ENCODE data around the gene SLC1A2.

Gene SLC1A2

GRCh38 chr11:35324183-35324886 lies 95.0 kb downstream of the SLC1A2 start:
- peaks cover 9% of the 10 kb centered on the region for H3K4me1 ChIP-seq (ENCODE audit: control insufficient read depth, insufficient read depth, low read length)
- no peaks in the 10 kb centered on the region for H3K27me3 ChIP-seq (ENCODE audit: control insufficient read depth, insufficient read depth, low read length)
- H3K9me3 ChIP-seq (ENCODE audit: control insufficient read depth, low read length), result no peaks in the 10 kb centered on the region
- no peaks in the 10 kb centered on the region for H3K36me3 ChIP-seq (ENCODE audit: control insufficient read depth, insufficient read depth, low read length)
- H3K9ac ChIP-seq (ENCODE audit: low read length), result no peak overlapping the region
- H3K4me3 ChIP-seq (ENCODE audit: low read length), result no peak overlapping the region

GRCh38 chr11:35323076-35323868 lies 96.1 kb downstream of the SLC1A2 start:
- no peak overlapping the region for H3K9ac ChIP-seq (ENCODE audit: low read length)
- peaks cover 9% of the 10 kb centered on the region for H3K4me1 ChIP-seq (ENCODE audit: control insufficient read depth, insufficient read depth, low read length)

GRCh38 chr11:35322318-35322979 lies 96.9 kb downstream of the SLC1A2 start:
- Histone ChIP-seq H3K9me3 (ENCODE audit: control insufficient read depth, low read length) (no peaks in the 10 kb centered on the region), H3K4me1 (ENCODE audit: control insufficient read depth, insufficient read depth, low read length) (peaks cover 9% of the 10 kb centered on the region), H3K27me3 (ENCODE audit: control insufficient read depth, insufficient read depth, low read length) (no peaks in the 10 kb centered on the region), H3K9ac (ENCODE audit: low read length) (no peak overlapping the region), H3K4me3 (ENCODE audit: low read length) (no peak overlapping the region), H3K36me3 (ENCODE audit: control insufficient read depth, insufficient read depth, low read length) (no peaks in the 10 kb centered on the region)

More at GRCh38 chr11:35323076-35323868, 96.1 kb downstream of the SLC1A2 start:
- H3K4me3 ChIP-seq (ENCODE audit: low read length), result no peak overlapping the region
- no peaks in the 10 kb centered on the region for H3K27me3 ChIP-seq (ENCODE audit: control insufficient read depth, insufficient read depth, low read length)
- H3K36me3 ChIP-seq (ENCODE audit: control insufficient read depth, insufficient read depth, low read length), result no peaks in the 10 kb centered on the region
- no peaks in the 10 kb centered on the region for H3K9me3 ChIP-seq (ENCODE audit: control insufficient read depth, low read length)

DNA sequence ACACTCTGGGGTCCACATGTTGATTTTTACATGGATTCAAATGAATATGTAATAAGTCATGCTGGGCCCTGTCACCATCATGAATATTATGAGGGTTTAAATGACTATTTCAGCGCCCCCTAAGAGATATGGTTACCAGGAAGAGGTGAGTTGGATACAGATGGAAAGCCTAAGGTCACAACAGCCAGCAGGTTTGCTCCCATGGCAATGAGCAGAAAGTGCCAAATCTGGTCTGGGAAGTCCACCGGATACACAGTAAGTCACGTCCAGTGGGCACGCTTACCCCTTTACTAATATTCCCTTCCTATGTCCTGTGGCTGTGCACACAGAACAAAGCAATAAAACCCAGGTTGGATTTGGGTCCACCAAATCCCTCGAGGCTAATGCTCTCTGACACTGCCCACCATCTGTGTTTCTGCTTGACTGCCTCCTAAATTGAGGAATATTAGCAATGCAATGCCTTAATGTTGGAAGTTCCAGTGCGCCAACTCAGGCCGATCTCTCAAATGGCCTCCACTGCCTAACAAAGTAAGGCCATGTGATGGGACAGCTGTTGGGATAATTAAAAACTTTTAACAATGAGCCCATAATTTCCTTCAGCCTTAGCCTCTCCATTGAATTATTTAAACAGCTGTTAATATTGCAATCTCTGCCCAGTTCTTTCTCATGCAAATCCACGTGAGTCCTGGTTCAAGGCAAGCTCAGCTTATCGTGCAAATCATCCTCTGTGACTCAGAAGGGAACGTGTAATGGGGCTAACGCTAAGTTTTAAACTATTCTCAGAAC lies 97.6 kb downstream of the SLC1A2 start:
- H3K36me3 ChIP-seq (ENCODE audit: control insufficient read depth, insufficient read depth, low read length), result no peaks in the 10 kb centered on the region
- H3K9me3 ChIP-seq (ENCODE audit: control insufficient read depth, low read length), result no peaks in the 10 kb centered on the region
- peaks cover 9% of the 10 kb centered on the region for H3K4me1 ChIP-seq (ENCODE audit: control insufficient read depth, insufficient read depth, low read length)
- H3K4me3 ChIP-seq (ENCODE audit: low read length), result no peak overlapping the region
- H3K27me3 ChIP-seq (ENCODE audit: control insufficient read depth, insufficient read depth, low read length), result no peaks in the 10 kb centered on the region
- no peak overlapping the region for H3K9ac ChIP-seq (ENCODE audit: low read length)

GRCh38 chr11:35321111-35321510 lies 98.2 kb downstream of the SLC1A2 start:
- H3K36me3 ChIP-seq (ENCODE audit: control insufficient read depth, insufficient read depth, low read length), result no peaks in the 10 kb centered on the region
- H3K4me1 ChIP-seq (ENCODE audit: control insufficient read depth, insufficient read depth, low read length), result peaks cover 9% of the 10 kb centered on the region
- no peaks in the 10 kb centered on the region for H3K9me3 ChIP-seq (ENCODE audit: control insufficient read depth, low read length)
- H3K27me3 ChIP-seq (ENCODE audit: control insufficient read depth, insufficient read depth, low read length), result no peaks in the 10 kb centered on the region
- H3K9ac ChIP-seq (ENCODE audit: low read length), result no peak overlapping the region
- no peak overlapping the region for H3K4me3 ChIP-seq (ENCODE audit: low read length)

GRCh38 chr11:35318977-35319925 lies 100.1 kb downstream of the SLC1A2 start:
- H3K4me3 ChIP-seq (ENCODE audit: low read length), result no peak overlapping the region
- no peaks in the 10 kb centered on the region for H3K27me3 ChIP-seq (ENCODE audit: control insufficient read depth, insufficient read depth, low read length)
- no peak overlapping the region for H3K9ac ChIP-seq (ENCODE audit: low read length)
- H3K9me3 ChIP-seq (ENCODE audit: control insufficient read depth, low read length), result no peaks in the 10 kb centered on the region
- H3K36me3 ChIP-seq (ENCODE audit: control insufficient read depth, insufficient read depth, low read length), result no peaks in the 10 kb centered on the region
- H3K4me1 ChIP-seq (ENCODE audit: control insufficient read depth, insufficient read depth, low read length), result peaks cover 9% of the 10 kb centered on the region

DNA sequence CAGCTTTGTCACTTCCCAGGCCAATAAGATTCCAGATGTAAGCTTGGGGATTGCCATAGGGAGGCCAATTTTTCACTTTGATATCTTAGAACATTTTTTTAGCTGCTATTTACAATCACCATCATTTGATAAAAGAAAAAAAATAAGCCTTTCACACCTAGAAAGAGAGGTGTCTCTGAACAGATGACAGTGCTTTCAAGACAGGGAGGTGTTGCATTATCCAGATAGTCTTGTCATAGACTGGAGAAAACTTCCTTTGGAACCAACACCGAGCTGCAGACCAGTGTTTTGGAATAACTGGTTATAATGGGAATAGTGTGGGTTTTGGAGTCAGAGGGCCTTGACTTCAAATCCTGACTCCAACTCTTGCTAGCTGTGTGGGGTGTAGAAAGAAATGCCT lies 101.0 kb downstream of the SLC1A2 start:
- Histone ChIP-seq H3K4me1 (ENCODE audit: control insufficient read depth, insufficient read depth, low read length) (peaks cover 9% of the 10 kb centered on the region), H3K4me3 (ENCODE audit: low read length) (no peak overlapping the region), H3K27me3 (ENCODE audit: control insufficient read depth, insufficient read depth, low read length) (no peaks in the 10 kb centered on the region), H3K9ac (ENCODE audit: low read length) (no peak overlapping the region), H3K9me3 (ENCODE audit: control insufficient read depth, low read length) (no peaks in the 10 kb centered on the region), H3K36me3 (ENCODE audit: control insufficient read depth, insufficient read depth, low read length) (no peaks in the 10 kb centered on the region)

DNA sequence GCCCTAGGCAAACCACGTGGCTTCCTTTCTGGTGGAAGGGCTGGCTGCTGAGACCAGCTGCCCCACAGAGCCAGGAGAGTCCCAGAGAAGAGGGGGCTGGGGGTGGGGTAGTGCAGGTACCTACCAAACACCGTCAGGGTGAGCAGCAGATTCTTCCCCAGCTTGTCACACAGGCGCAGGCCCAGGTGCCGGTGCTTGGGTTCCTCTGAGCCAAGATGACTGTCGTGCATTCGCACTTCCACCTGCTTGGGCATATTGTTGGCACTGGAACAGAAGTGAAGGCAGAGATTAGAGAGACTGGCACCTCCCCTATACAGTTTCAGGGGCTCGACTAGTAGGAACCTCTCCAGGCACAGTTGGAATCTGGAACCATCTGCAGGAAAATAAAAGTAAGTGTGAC lies 102.1 kb downstream of the SLC1A2 start:
- H3K9me3 ChIP-seq (ENCODE audit: control insufficient read depth, low read length), result no peaks in the 10 kb centered on the region
- no peaks in the 10 kb centered on the region for H3K27me3 ChIP-seq (ENCODE audit: control insufficient read depth, insufficient read depth, low read length)
- no peak overlapping the region for H3K4me3 ChIP-seq (ENCODE audit: low read length)
- no peak overlapping the region for H3K9ac ChIP-seq (ENCODE audit: low read length)
- H3K36me3 ChIP-seq (ENCODE audit: control insufficient read depth, insufficient read depth, low read length), result no peaks in the 10 kb centered on the region
- H3K4me1 ChIP-seq (ENCODE audit: control insufficient read depth, insufficient read depth, low read length), result peaks cover 2% of the 10 kb centered on the region

GRCh38 chr11:35316161-35316560 lies 103.2 kb downstream of the SLC1A2 start:
- Histone ChIP-seq H3K4me3 (ENCODE audit: low read length) (no peak overlapping the region), H3K4me1 (ENCODE audit: control insufficient read depth, insufficient read depth, low read length) (no peaks in the 10 kb centered on the region), H3K9ac (ENCODE audit: low read length) (no peak overlapping the region), H3K9me3 (ENCODE audit: control insufficient read depth, low read length) (no peaks in the 10 kb centered on the region), H3K27me3 (ENCODE audit: control insufficient read depth, insufficient read depth, low read length) (no peaks in the 10 kb centered on the region), H3K36me3 (ENCODE audit: control insufficient read depth, insufficient read depth, low read length) (no peaks in the 10 kb centered on the region)

DNA sequence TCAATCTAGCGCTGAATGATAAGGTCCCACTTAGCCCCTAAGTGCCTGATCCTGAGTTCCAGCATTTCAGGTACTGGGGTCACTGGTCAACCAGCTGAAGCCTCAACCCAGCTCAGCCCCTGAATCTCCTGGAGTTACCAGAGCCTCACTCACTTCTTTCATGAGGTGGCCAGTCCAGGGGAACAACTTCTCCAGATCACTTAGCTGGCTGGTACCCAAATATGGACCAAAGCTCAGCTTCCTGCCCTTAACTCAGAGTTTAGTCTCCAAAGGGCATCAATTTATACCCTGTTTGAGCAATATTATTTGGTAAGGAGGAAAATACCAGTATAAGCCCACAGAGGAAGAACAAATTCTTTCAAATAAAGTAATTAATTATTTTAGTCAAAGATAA lies 105.6 kb downstream of the SLC1A2 start:
- H3K36me3 ChIP-seq (ENCODE audit: control insufficient read depth, insufficient read depth, low read length), result no peaks in the 10 kb centered on the region
- H3K9ac ChIP-seq (ENCODE audit: low read length), result no peak overlapping the region
- no peak overlapping the region for H3K4me3 ChIP-seq (ENCODE audit: low read length)
- no peaks in the 10 kb centered on the region for H3K4me1 ChIP-seq (ENCODE audit: control insufficient read depth, insufficient read depth, low read length)
- no peaks in the 10 kb centered on the region for H3K27me3 ChIP-seq (ENCODE audit: control insufficient read depth, insufficient read depth, low read length)
- H3K9me3 ChIP-seq (ENCODE audit: control insufficient read depth, low read length), result no peaks in the 10 kb centered on the region

Measured in mucosa of stomach (tissue), 1 donor.